Erythroblast (primary cell): ENCODE data around the gene TMEM131.
"Not testable (repeated sequence)": the region's sequence is repeated elsewhere in the genome, so short reads cannot be mapped to it uniquely, and the experiment has no call there.

Source experiments
- DNase-seq, 2 experiments: peaks; one replicate each; lab custom pipeline; 2025; lab: John Stamatoyannopoulos, UW
- GATA1 ChIP-seq: IDR thresholded peaks from 2 replicates; pipeline ENCODE4 v1.6.1; 2011; ENCODE audit warnings: low read depth, mild to moderate bottlenecking, control low read depth, low read length, moderate library complexity
- POLR2A ChIP-seq: IDR thresholded peaks from 2 replicates; pipeline ENCODE4 v1.6.1; 2011; ENCODE audit warnings: mild to moderate bottlenecking, low read length

TMEM131 gene

GRCh38 chr2:97914691-97915213 is 81.0 kb downstream of the TMEM131 start:
- DNase-seq: no peak
- TF ChIP-seq POLR2A (no peak), GATA1 (no peak)

GRCh38 chr2:97913846-97914245 is 81.9 kb downstream of the TMEM131 start:
- no peak for DNase-seq
- TF ChIP-seq POLR2A: no peak
- no peak for TF ChIP-seq GATA1

DNA sequence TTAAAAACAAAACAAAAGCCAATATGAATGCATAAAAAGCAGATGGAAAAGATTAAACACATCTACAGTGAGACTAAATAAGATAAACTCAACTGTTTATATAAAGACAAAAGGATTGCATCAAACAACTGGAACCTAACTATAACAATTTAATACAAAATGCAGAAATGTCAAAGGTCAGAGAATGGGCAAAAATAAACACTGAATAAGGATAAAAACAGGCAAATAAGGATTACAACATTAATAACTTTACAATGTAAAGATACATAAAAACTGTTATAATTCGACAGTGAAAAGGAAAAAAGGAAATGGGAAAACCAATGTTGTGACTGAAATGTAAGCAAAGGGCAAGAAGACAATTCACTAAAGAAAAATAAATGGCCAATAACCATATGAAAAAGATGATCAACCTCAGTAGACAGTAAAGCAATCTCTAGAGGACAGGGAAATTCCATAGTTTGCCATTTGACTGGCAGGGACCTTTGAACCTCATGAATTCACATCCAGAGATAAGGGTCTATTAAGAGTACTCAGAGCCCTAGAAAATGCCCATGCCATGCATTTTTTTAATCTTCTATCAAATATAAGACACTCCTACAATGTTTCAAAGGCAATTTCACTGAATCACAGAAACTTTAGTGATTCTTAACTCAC is 83.7 kb downstream of the TMEM131 start:
- TF ChIP-seq POLR2A (no peak), GATA1 (no peak)
- no peak for DNase-seq

DNA sequence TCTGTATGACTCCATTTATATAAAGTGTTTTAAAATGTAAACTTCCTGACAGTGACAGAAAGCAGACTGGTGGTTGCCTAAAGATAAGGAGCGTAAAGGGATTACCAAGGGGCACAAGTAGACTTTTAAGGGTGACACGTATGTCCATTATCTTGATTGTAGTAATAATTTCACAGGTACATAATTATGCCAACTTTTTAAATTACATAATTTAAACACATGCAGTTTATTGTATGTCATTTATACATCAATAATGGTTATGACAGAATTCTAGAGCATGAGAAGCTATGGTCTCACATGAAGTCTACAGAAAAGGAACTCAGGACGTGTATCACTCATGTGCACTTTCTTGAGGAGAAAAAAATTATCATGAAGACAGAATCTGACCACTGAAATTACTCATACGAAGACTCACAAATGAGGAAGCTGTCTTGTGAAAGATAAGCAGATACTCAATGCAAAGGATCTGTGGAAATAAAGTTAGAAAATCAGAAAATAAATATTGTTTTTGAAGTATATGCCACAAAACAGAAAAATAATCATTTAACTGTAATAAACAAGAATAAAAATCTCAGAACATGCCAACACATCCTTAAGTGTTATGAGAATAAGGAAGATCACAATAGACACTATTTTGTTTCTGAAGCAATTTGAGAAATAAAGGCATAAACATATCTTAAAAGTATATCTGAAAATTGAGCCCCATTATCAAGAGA is 84.4 kb downstream of the TMEM131 start:
- peak; percentile 43 to 56 for DNase-seq
- TF ChIP-seq POLR2A (no peak), GATA1 (no peak)

GRCh38 chr2:97910403-97911205 is 85.1 kb downstream of the TMEM131 start:
- TF ChIP-seq GATA1 (no peak), POLR2A (no peak)
- DNase-seq: no peak

- TF ChIP-seq POLR2A: no peak
- no peak for TF ChIP-seq GATA1
- DNase-seq: no peak
Observed at GRCh38 chr2:97908208-97908676, 87.5 kb downstream of the TMEM131 start.

DNA sequence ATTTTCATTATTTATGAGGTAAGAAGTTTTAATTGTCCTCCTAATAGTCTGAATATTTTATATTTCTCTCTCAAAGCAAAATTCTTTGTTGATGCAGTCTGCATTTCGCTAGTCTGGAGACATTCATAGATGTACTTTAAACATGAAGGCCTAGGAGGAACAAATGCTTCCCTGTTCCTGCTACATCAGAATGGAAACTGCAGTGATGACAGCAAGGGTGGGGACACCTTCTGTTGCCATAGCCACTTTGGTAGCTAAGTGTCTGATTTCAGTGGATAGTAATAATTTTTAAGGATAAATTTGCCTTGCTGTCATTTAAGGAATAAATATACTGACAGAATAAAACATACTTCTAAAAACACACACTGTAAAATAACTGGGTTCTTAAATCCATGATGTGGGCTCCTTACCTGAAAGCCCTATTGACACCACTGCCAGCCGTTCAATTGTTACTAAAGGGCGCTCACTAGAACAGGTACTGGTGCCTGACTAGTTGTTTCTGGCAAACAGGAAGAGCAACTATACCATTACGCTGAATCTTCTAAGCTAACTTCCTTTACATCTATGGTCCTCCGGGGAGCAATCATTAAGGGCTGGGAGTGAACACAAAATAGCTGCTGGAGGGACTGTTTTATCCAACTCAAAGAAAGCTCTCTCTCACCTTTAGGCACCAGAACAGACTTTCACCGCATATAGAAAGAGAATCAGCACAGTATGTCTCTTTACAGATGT is 88.2 kb downstream of the TMEM131 start:
- TF ChIP-seq GATA1 (no peak), POLR2A (no peak)

DNA sequence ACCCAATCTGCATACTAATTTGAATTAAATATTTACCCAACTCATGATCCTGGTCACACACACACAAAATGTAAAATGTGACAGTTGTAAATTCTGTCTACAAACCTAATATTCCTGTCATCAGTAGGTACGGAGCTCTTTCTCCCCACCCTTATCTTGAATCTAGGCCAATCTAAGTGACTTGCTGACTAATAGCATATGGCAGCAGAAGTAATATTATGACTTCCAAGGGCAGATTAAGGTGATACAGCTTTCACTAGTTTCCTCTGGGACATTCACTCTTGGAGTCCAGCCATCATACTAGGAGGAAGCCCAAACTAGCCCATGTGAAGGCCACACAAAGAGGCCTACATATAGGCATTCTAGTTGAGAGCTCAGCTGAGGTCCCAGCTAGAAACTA is 89.4 kb downstream of the TMEM131 start:
- TF ChIP-seq GATA1: no peak
- no peak for TF ChIP-seq POLR2A
- DNase-seq: peak; percentile 38 to 40

More for the DNA sequence above, 88.2 kb downstream of the TMEM131 start:
- no peak for DNase-seq

DNA sequence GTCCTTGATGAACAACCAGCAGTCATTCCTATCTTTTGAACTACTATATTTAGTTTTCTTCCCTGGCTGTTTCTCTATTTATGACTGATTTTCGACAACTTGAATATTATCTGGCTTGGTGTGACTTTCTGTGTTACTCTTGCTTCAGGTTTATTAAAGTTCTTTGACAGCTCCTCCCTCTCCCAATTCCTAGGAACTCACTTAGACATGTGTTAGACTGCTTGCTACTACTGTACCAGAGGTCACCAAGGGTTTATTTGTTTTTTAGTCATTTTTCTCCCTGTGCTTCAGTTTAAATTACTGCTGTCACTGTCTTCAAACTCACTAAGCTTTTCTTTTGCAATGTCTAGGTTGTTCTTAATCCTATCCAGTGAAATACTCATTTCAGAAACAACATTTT is 90.5 kb downstream of the TMEM131 start:
- no peak for TF ChIP-seq GATA1
- TF ChIP-seq POLR2A: no peak
- no peak for DNase-seq

DNA sequence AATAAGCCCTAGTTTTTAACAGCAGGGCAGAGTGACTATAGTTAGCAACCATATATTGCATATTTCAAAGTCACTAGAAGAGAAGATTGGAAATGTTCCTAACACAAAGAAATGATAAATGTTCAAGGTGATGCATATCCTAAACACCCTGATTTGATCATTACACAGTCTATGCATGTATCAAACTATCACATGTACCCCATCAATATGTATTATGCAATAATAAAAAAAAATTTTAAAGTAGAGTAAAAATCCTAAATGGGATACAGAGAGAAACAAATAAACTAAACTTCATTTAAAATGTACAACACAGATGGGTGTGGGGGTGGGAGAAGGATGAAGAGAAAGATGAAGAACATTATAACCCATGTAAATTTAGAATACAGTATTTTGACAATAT is 93.9 kb downstream of the TMEM131 start:
- no peak for TF ChIP-seq POLR2A
- no peak for TF ChIP-seq GATA1
- DNase-seq: no peak

GRCh38 chr2:97900806-97901205 is 94.9 kb downstream of the TMEM131 start:
- DNase-seq: no peak
- no peak for TF ChIP-seq POLR2A
- no peak for TF ChIP-seq GATA1

DNA sequence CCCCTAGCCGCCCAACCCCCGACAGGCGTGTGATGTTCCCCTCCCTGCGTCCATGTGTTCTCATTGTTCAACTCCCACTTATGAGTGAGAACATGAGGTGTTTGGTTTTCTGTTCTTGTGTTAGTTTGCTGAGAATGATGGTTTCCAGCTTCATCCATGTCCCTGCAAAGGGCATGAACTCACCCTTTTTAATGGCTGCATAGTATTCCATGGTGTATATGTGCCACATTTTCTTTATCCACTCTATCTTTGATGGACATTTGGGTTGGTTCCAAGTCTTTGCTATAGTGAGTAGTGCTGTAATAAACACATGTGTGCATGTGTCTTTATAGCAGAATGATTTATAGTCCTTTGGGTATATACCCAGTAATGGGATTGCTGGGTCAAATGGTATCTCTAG is 102.7 kb downstream of the TMEM131 start:
- not testable (repeated sequence) for DNase-seq

GRCh38 chr2:97891611-97892010 is 104.1 kb downstream of the TMEM131 start:
- TF ChIP-seq POLR2A (no peak), GATA1 (no peak)
- DNase-seq: no peak
